ENCODE data around the gene UBXN6.

The UBXN6 gene

DNA sequence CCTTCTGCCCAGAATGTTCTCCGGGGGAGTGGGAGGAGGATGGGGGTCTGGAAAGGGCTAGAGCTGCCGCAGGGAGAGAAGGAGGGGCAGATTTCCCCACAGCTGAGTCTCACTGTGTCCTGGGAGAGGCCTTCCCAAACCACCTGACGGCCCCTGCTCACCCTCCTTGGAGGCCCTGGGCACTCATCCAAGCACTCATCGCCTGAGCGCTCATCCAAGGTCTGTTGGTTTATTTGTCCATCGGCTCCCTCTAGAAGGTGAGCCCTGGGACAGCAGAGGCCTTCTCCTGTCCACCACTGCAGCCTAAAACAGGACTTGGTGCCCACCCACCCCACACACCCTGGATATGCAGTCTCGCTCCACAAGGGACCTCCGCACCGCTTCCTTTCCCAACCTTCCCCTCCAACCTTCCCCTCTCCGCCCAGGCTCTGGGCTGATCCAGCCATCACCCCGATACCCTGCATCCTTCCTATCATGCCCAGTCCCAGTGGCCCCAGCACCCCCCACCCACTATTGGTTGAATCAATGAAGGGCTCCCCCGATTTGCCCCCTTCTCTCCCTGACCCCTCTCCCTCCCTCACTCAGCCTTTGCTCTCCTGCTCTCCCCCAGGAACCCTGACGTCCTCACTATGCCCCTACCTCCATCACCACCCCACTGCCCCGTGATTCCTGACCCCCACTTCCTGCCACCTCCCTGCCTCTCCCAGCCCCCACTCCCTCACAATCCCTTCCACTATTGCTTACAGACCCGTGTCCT, 1.7 kb downstream of the UBXN6 start:
- no peak for DNase-seq

GRCh38 chr19:4454747-4455718, 2.6 kb downstream of the UBXN6 start:
- no peak for DNase-seq

DNA sequence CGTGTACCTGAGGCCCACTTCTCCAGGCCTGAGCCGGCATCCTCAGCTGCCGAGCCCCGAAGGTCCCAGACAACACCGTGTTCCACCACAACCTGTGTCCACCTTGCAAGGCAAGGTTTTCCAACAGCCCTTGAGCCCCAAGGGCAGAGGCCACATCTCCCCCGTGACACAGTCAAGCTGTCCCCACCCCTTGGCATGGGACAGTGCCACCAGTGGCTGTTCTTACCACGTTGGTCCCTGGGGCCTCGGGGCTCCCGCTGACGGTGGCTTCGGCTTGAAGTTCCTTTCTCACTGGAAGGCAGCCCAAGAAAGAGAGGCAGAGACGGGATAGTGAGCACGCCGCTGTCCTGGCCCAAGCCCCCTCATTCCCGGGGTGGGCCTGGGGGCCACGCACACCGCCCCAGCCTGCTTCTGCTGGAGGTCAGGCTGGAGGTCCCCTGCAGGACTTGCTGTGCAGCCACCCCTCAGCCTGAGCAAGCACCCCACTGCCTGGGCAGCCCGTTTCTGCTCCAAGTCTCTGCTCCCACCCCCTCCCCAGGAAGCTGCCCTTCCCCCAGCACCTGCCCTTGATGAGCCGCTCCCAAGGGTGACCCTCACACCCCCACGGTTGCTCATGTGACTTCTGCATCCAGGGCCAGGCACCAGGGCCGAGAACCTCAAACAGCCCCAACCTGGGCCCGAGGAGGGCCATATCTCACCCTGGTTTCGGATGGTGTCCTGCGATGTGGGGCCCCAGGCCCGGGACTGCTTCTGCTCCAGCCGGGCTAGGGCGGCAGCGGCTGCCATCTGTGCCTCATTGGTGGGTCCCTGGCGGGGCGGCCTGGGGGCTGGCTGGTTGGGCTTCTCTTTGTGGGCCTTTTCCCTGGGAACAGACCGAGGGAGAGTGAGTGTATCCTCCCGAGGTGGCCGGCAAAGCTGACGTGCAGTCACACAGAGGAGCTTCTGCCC, 4.1 kb downstream of the UBXN6 start:
- no peak for DNase-seq

DNA sequence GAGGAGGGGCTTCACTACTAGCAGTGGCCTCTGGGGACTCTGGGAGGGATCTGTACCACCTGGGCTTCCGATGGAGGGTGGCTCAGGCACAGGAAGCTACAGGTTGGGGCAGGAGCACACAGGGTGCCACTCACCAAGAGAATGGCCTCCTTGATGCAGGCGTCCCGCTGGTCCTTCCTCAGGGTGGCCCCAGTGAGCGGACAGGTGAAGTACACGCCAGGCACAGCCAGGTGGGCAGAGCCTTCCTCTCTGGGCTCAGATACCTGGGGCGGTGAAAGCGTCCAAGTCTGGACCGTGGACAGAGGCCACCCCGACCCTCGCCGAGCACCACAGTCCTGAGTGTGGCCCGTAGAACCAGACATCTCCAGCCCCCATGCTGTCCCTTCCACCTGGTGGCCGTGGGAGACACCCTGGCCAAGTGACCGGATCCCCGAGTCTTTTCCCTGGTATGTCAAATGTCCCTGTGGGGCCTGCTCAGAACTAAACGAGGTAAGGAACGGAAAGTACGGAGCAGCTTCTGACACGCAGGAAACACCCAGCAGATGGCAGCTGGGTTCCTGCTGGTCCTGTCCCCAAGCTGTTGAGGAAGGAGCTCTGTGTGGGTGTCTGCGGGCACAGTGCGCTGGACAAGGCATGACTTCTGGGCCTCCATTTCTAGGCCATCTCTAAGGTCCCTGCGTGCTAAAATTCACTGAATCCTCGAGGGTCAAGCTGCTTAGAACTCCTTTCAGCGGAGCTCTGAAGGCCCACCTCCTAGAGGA, 5.2 kb downstream of the UBXN6 start:
- DNase-seq = no peak

DNA sequence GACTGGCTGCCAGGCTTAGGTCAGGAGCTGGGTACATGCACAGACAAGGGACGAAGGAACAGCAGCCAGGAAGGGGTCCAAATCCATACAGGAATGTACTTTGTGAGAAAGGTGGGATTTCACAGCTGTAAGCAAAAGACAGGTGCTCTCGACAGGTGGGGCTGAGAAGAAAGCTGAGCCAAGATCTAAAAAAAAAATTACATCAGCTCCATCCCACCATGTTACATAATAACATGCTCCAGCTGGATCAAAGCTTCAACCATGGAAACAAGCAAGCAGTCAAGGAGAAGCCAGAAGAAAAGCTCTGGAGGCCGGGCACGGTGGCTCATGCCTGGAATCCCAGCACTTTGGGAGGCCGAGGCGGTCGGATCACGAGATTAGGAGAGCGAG, 8.0 kb downstream of the UBXN6 start:
- DNase-seq = no peak

DNA sequence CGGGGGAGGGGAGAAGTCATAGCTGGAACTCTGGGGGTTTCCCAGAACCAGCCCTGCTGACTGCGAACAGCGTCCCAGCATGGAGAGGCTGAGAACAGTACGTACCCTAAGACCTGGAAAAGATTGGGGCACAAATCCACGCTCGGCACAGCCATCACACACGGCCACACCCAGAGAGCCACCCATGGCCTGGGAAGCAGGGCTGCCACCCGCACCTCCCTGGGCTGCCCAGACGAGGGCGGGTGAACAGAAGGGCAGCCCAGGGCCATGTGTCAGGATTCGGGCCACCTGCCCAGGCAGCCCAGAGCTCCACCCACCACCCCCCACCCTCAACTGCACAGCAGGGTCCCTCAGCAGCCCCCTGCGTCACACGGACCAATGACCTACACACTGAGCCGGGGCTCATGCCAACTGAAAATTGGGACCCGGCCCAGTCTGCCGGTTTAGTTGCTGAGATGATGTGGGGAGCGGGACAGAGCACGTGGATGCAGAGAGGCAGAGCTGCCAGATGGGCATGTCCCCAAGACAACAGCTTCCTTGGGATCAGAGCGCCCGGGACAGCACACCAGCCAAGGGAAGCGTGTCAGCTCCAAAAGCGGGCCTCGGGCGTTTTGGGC, 8.5 kb downstream of the UBXN6 start:
- no peak for DNase-seq

DNA sequence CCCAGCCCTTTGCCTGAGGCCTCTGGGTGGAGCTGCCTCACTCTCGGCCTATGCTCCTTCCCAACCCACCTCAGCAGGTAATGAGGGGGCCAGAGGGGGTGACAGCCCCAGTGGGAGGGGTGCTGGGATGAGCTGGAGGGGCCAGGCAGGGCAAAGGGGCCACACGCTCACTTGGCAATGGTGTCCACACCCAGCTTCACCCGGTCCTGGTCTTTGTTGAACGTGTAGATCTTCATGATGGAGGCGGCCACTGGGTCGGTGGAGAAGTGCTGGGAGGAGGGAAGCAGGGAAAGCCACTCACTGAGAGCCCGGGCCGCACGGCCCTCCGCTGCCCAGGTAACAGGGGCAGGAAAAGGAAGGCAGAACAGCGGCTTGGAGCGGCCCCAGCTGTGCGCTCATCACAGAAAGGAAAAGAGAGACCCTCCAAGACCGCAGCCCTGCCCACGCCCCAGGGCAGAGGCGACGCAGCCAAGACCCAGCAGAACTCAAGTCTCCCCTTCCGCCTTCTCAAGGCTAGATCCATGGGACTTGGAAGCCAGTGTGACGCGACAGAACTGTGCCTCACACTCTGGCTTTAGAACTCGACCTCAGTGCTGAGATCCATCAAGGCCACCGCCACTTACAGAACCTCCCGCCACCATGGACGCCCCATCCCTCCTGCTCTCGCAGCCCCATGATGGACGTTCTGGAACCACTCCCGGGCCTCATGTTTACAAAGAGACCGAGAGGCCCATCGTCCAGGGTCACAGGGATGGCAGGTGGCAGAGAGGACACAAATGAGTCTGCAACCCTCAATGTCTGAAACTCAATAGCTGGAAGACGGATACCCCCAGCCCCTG, 9.2 kb downstream of the UBXN6 start:
- DNase-seq = no peak

DNA sequence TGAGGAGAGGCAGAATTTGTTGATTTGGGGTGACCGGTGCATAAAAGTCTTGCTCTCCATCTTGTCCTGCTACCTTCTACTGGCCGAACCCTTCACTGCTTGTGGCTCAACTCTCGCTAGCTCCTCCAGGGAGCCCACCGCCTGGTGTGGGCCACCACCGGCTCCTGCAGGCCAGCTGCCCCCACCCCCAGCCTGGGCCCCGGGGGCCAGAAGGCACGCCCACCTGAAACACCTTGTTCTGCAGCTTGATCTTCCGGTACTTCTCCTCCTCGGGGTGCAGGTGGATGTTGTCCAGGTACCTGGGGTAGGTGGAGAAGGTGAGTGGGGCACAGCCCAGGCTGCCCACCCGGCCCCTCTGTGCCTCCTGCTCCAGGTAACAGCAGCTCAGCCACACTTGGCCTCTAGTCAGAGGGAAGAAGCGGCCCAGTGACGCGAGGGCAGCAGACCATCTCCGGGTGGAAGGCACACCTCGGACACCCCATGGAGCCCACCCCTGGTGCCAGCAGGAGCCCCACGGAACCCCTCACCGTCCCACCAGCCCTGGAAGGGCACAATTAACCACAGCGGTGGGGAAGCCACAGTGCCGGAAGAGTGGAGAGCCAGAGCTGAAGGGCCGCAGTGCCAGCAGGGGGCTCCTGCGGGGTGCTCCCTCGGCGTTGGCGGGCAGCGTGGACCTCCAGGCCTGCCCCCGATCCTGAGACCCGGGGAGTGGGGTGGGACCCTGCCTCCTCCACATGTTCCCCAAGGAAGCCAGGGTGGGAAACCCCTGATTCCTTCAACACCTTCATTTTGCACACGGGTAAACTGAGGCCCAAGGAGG, 10.1 kb downstream of the UBXN6 start:
- no peak for DNase-seq

GRCh38 chr19:4446704-4447200, 10.8 kb downstream of the UBXN6 start:
- no peak for DNase-seq

DNA sequence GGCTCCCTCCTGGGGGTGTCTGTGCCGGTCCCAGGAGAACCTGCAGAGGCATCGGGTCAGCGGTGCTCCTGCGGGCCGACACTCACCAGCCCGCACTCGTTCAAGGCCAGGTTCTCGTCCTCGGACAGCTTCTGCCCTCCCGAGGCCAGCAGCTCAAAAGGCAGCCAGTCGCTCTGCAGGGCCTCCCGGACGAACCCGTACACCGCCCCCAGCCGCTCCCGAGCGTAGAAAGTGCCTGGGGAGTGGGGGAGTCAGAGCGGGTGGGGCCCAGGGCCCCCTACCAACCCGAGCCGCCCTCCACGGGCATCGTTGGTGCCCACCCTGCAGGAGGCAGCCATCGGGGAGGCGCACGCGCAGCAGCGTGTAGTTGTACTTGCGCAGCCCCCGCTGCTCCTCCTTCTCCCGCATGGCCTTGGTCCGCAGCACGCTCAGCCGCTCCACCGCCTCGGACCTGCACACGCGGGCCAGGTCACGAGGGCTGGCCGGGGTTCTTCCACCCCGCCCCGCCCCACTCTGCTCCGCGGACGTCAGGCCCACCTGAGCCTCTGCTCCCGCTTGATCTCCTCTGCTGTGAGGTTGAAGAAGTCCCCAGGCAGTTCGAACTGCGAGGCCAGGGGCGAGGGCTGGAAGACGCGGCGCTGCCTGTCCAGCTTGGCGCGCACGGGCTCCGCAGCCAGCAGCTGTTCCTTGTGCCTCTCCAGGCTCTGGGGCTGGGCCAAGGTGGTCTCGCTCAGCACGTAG, 11.5 kb downstream of the UBXN6 start:
- DNase-seq = no peak

DNA sequence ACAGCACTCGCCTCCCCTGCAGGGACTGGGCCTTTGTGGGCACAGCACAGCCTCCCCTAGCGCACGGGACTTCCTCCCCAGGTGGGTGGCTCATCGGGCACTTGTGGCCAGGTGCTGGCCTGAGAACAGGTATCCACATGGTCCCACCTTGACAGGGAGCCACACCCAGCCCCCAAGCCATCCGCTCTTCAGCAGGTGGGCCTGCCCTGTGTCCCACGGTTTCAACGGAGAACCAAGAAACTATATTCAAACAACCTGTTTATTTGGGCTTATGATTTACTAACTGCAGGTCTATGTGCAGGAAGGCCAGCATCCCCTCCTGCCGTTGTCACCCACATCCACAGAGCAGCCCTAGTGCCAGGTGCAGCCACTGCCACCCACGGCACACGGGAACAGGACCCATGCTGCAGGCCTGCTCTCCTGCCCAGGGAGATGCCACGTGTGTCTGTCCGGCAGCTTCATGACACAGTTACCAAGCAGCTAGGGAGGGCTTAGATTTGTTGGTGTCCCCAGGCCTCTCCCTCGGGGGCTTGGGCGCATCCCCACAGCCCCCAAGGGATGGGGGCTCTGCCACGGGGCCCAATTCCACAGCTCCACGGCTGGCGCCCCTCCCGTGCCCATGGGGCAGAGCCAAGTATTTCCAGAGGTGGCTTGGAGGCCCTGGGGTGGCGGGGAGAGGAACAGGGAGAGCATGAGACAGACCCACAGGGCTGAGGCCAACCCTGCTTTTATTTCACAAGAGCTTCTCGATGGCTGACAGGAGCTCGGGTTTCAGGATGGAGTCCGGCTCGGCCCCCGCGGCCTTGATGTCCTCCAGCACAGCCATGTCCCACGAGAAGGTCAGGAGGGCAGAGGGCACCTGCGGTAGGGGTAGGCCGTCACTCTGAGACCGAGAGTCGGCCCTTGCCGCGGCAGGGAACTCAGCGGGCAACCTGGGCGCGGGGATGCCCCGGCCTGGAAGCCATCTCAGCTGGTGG, 12.5 kb downstream of the UBXN6 start:
- no peak for DNase-seq

DNA sequence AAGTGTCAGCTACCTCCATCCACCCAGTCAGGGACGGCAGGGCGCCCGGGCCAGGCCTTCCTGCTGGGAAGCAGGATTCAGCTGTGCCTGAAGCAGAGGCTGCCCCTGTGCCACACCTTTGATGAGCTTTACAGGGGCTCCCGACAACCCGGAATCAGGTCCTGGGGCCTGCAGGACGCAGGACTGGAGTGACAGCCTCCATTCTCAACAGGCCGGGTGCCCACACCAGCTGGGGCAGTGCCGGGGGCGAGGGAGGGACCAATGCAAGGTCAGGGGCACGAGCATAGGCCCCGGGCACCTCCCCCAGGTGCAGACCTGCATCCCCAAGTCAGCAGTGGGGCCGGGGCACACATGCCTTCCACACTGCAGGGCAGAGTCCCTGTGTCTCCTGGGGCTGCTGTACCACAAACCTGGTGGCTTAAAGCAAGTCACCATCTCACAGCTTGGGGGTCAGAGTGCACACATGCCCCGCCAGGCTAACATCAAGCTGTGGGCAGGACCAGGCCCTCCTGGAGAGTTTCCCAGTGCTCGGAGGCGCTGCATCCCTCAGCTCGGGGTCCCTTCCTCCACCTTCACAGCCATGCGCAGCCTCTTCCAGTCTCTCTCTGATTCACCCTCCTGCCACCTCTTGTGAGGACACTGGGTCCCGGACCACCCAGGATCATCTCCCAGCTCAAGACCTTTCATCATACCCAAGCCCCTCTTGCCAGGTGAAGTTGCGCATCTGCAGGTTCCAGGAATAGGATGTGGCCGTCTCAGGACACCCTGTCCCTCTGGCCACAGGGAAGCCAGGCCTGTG, 13.4 kb downstream of the UBXN6 start:
- no peak for DNase-seq

- no peak for DNase-seq
Observed at GRCh38 chr19:4443188-4443587, 14.4 kb downstream of the UBXN6 start.

DNA sequence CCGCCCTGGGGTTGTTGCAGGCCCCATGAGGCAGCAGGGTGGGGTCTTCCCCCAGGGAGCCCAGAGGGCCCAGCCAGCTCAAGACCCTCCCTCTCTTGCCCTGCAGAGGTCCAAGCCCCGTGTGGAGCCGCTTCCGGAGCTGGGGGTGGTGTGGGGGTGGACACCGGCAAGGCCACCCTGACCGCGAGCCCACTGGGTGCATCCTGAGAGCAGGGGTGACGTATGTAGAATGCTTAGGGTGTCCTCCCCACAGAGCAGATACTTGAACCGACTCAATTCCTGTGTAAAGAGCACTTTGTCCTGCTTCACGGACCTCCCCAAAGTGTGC, 14.8 kb downstream of the UBXN6 start:
- DNase-seq = no peak

GRCh38 chr19:4441994-4442818, 15.4 kb downstream of the UBXN6 start:
- no peak for DNase-seq

GRCh38 chr19:4439243-4439642, 18.4 kb downstream of the UBXN6 start:
- DNase-seq = no peak

Measured in CD4-positive, alpha-beta T cell treated with Interleukin-4 for 1 hour (primary cell).